Muscle layer of colon (tissue), 2 donors: ENCODE data around the gene KANSL1.

Source experiments
- H3K27ac ChIP-seq: one replicate; pipeline ENCODE4 v1.7.0; 2013; ENCODE audit warnings: low read depth, mild to moderate bottlenecking, low read length, moderate library complexity
- H3K27me3 ChIP-seq, 2 donors: one replicate each; pipeline ENCODE4 v1.7.0; 2013; ENCODE audit warnings: low read length in 2 of 2, mild to moderate bottlenecking in 2 of 2; ENCODE audit not compliant: insufficient read depth in 2 of 2, control insufficient read depth in 1 of 2
- H3K36me3 ChIP-seq: one replicate; pipeline ENCODE4 v1.7.0; 2013; ENCODE audit warnings: mild to moderate bottlenecking, low read length; ENCODE audit not compliant: insufficient read depth
- H3K4me1 ChIP-seq: one replicate; pipeline ENCODE4 v1.7.0; 2013; ENCODE audit warnings: mild to moderate bottlenecking, low read length; ENCODE audit not compliant: insufficient read depth
- H3K4me3 ChIP-seq, 2 donors: one replicate each; pipeline ENCODE4 v1.7.0; 2013; ENCODE audit warnings: low read length in 2 of 2, low read depth in 1 of 2, mild to moderate bottlenecking in 1 of 2, moderate library complexity in 1 of 2
- H3K9ac ChIP-seq: one replicate; pipeline ENCODE4 v1.7.0; 2013; ENCODE audit warnings: low read length
- H3K9me3 ChIP-seq: one replicate; pipeline ENCODE4 v1.7.0; 2013; ENCODE audit warnings: mild to moderate bottlenecking, low read length
- donor health status: abdominal sarcoma.
- donor health status: Adenocarcinoma of cecum.

Gene KANSL1

GRCh38 chr17:46178550-46179214, 14.5 kb downstream of the KANSL1 start:
- no peak overlapping the region for H3K4me3 ChIP-seq
- H3K9ac ChIP-seq = no peak overlapping the region
- H3K4me1 ChIP-seq = peaks cover 80% of the 10 kb centered on the region
- no peak overlapping the region for H3K27ac ChIP-seq
- H3K36me3 ChIP-seq = no peaks in the 10 kb centered on the region
- H3K9me3 ChIP-seq = no peaks in the 10 kb centered on the region
- no peaks in the 10 kb centered on the region for H3K27me3 ChIP-seq

GRCh38 chr17:46176975-46177374, 16.3 kb downstream of the KANSL1 start:
- H3K27me3 ChIP-seq = no peaks in the 10 kb centered on the region
- no peak overlapping the region for H3K27ac ChIP-seq
- no peaks in the 10 kb centered on the region for H3K9me3 ChIP-seq
- peaks cover 1% of the 10 kb centered on the region for H3K36me3 ChIP-seq
- H3K4me3 ChIP-seq = no peak overlapping the region
- no peak overlapping the region for H3K9ac ChIP-seq
- peaks cover 76% of the 10 kb centered on the region for H3K4me1 ChIP-seq

- Histone ChIP-seq H3K4me3 (no peak overlapping the region), H3K27ac (no peak overlapping the region), H3K9ac (no peak overlapping the region), H3K9me3 (no peaks in the 10 kb centered on the region), H3K36me3 (peaks cover 12% of the 10 kb centered on the region), H3K4me1 (peaks cover 78% of the 10 kb centered on the region), H3K27me3 (no peaks in the 10 kb centered on the region)
Observed at GRCh38 chr17:46175891-46176290, 17.3 kb downstream of the KANSL1 start.

GRCh38 chr17:46173153-46173552, 20.1 kb downstream of the KANSL1 start:
- Histone ChIP-seq H3K27ac (no peak overlapping the region), H3K36me3 (peaks cover 34% of the 10 kb centered on the region), H3K4me1 (peaks cover 84% of the 10 kb centered on the region), H3K4me3 (no peak overlapping the region), H3K27me3 (no peaks in the 10 kb centered on the region), H3K9ac (no peak overlapping the region), H3K9me3 (no peaks in the 10 kb centered on the region)

GRCh38 chr17:46171939-46172338, 21.3 kb downstream of the KANSL1 start:
- no peak overlapping the region for H3K9ac ChIP-seq
- H3K36me3 ChIP-seq = peaks cover 34% of the 10 kb centered on the region
- H3K27ac ChIP-seq = no peak overlapping the region
- peaks cover 85% of the 10 kb centered on the region for H3K4me1 ChIP-seq
- H3K9me3 ChIP-seq = no peaks in the 10 kb centered on the region
- H3K27me3 ChIP-seq = no peaks in the 10 kb centered on the region
- no peak overlapping the region for H3K4me3 ChIP-seq

- Histone ChIP-seq H3K36me3 (peaks cover 34% of the 10 kb centered on the region), H3K4me3 (no peak overlapping the region), H3K27me3 (no peaks in the 10 kb centered on the region), H3K4me1 (peaks cover 82% of the 10 kb centered on the region), H3K27ac (no peak overlapping the region), H3K9ac (no peak overlapping the region), H3K9me3 (no peaks in the 10 kb centered on the region)
Observed at GRCh38 chr17:46170639-46171429, 22.4 kb downstream of the KANSL1 start.

GRCh38 chr17:46169913-46170638, 23.2 kb downstream of the KANSL1 start:
- H3K27ac ChIP-seq = no peak overlapping the region
- H3K9me3 ChIP-seq = no peaks in the 10 kb centered on the region
- H3K4me3 ChIP-seq = no peak overlapping the region
- peaks cover 34% of the 10 kb centered on the region for H3K36me3 ChIP-seq
- no peak overlapping the region for H3K9ac ChIP-seq
- no peaks in the 10 kb centered on the region for H3K27me3 ChIP-seq
- peaks cover 76% of the 10 kb centered on the region for H3K4me1 ChIP-seq

- H3K9me3 ChIP-seq = no peaks in the 10 kb centered on the region
- no peak overlapping the region for H3K27ac ChIP-seq
- no peak overlapping the region for H3K9ac ChIP-seq
- no peaks in the 10 kb centered on the region for H3K27me3 ChIP-seq
- peaks cover 34% of the 10 kb centered on the region for H3K36me3 ChIP-seq
- no peak overlapping the region for H3K4me3 ChIP-seq
- H3K4me1 ChIP-seq = peaks cover 82% of the 10 kb centered on the region
Observed at GRCh38 chr17:46167826-46168569, 25.2 kb downstream of the KANSL1 start.

- Histone ChIP-seq H3K4me3 (no peak overlapping the region), H3K4me1 (peaks cover 84% of the 10 kb centered on the region), H3K27ac (no peak overlapping the region), H3K9me3 (no peaks in the 10 kb centered on the region), H3K36me3 (peaks cover 34% of the 10 kb centered on the region), H3K27me3 (no peaks in the 10 kb centered on the region), H3K9ac (no peak overlapping the region)
Observed at GRCh38 chr17:46167267-46167666, 26.0 kb downstream of the KANSL1 start.

- H3K4me1 ChIP-seq = peaks cover 85% of the 10 kb centered on the region
Observed at GRCh38 chr17:46166692-46167249, 26.5 kb downstream of the KANSL1 start.

More at GRCh38 chr17:46166692-46167249, 26.5 kb downstream of the KANSL1 start:
- H3K27ac ChIP-seq = no peak overlapping the region
- no peak overlapping the region for H3K9ac ChIP-seq
- peaks cover 31% of the 10 kb centered on the region for H3K36me3 ChIP-seq
- H3K4me3 ChIP-seq = no peak overlapping the region
- no peaks in the 10 kb centered on the region for H3K27me3 ChIP-seq
- H3K9me3 ChIP-seq = no peaks in the 10 kb centered on the region
